ENCODE measurements around the gene COL12A1. TPM values are rescaled to one million over a fixed set of nuclear protein-coding genes. Genes with fewer than 3 reads are reported as not detected.
A peak's percentile ranks its signal among the peaks of the same experiment; 100 is the strongest.

COL12A1 gene
- total and polyA plus RNA-seq, 4 experiments from 2014 or later = not detected

DNA sequence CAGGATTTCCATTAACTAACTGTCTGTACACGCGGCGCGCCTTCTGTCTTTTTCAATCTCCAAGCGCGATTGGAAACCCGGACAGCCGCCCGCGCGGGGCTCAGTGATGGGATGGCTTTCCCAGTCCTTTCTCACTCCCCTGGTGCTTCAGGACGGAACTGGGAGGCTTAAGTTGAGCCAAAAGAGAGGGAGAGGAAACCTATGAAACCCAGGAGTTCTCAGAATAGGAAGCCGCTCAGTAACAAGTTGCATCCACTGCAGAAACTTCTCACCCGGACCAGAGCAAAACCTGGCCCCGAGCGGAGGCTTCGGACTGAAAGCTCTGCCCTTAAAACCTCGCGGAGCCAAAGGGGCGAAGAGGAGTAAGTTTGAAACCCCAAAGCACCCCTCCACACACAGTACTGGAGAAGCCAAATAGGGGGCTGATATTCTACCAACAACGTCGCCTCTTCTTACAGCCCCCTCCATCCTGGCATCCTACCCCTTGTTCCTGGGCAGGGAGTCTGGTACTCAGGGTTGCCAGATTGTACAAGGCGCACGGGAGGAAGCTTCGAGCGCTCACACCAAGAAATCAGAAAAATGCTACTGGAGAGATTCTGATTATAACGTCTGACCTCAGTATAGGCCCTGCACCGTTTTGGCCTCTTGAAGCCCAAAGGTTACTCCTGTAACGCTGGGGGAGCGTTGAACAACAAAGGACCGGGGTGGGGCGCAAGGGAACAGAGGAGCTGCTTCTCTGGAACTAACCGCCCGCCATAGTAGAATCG, 906 bp upstream of the COL12A1 start:
- peaks cover 0 to 2% (median 0%) of the 10 kb centered on the region in 8 donors for H3K9me3 Mint-ChIP-seq
- Histone ChIP-seq H3K4me3 (ENCODE audit: low read length in 2 of 2) (no peak overlapping the region), H3K27ac (ENCODE audit: low read depth, low read length) (no peak overlapping the region), H3K9me3 (ENCODE audit: control insufficient read depth in 1 of 2, low read length in 2 of 2) (no peaks in the 10 kb centered on the region), H3K27me3 (ENCODE audit: insufficient read depth, low read length) (peaks cover 39% of the 10 kb centered on the region), H3K36me3 (ENCODE audit: insufficient read depth, low read length) (no peaks in the 10 kb centered on the region), H3K4me1 (ENCODE audit: insufficient read depth, low read length) (peaks cover 50% of the 10 kb centered on the region)
- ChIA-PET POLR2A (ENCODE audit: partially characterized antibody) (no interaction called here), CTCF (ENCODE audit: partially characterized antibody) (interaction anchor here (0.8 to 10.7 kb wide), 7 partner anchors 9 to 1531 kb away, joined by 3 to 281 read pairs (median 72); no protein-coding TSS in a partner anchor)
- H3K27ac Mint-ChIP-seq = peak overlapping the region in 1 of 7 donors; percentile 54
- no peaks in the 10 kb centered on the region for H3K36me3 Mint-ChIP-seq
- peaks cover 35 to 65% (median 50%) of the 10 kb centered on the region in 4 donors for H3K4me1 Mint-ChIP-seq
- peak in 2 of 5 donors; percentile 14 to 28 for DNase-seq
- intact Hi-C loops (cut with micrococcal nuclease) = no loop called here
- peaks cover 63 to 68% of the 10 kb centered on the region in 2 donors for H3K27me3 Mint-ChIP-seq
- peak overlapping the region; percentile 70 to 91 (median 82) for H3K4me3 Mint-ChIP-seq

DNA sequence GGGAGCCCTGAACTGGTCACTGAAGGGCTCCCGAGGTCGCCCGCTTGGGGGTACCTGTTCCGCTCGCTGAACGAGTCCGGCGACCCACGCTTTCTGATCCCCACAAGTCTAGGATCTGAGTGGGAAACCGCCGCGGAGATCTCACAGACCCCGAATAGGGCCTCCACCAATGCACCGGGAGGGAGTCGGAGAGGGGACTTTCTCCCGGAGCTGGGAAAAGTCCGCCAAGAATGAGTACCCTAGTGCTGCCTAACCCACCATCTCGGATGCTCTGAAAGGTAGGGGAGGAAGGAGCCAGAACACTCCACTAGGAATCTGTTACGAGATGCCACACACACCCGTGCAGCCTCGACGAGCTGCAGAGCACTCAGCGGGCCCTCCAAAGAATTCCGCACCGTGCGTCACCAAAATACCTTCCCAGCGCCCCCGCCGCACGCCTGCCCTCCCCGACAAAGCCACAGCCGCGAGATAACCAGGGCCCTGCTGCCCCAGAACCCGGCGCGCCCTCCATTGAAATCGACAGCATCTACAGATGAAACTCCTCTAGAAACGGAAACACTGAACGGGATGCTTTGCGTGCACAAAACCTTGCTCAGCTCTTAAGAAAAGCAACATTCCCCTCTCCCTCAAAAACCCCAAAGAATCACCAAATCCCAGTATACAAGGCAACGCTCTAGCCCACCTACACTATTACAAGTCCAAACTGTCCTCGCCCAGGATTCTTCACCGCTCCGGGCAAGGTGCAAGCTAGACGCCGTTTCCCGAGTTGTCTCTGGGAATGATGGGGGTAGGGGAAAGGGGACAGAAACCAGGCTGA, 686 bp downstream of the COL12A1 start:
- POLR2A ChIA-PET (ENCODE audit: partially characterized antibody) = no interaction called here
- peak overlapping the region in 1 of 2 donors; percentile 31 for H3K4me3 ChIP-seq (ENCODE audit: low read length in 2 of 2)
- peaks cover 39% of the 10 kb centered on the region for H3K27me3 ChIP-seq (ENCODE audit: insufficient read depth, low read length)

DNA sequence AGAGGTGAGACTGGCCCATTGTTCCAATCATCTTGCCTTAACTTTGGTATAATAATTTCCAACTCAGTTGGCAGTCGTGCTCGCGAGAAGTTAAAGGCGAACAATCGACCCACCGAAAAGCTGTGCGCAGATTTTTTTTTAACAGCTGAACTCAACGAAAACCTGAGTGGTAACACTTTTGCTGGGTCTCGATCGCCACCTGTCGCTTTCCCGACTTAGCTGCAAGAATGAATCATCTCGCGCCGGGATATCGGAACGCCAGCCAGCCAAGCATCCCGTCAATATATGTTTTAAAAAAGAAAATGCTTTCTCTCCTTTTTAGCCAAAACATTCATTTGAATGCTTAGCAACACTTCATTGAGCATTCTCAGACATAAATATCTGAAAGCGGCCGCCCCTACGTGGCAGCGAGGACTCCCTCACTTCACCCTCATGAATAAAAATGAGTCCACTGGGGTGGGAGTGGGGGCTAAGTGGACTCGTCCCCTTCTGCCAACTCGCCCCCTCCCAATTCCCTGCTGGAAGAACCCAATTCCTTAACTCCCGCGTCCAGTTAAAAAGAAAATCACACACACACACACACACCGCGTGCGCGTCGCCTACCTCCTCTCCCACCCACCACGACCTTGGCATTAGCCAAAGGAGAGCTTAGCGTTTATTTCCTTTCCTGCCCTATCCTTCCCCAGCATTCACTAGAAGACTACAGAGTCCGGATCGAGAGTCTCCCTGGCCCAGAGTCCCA, 1.5 kb downstream of the COL12A1 start:
- peaks cover 35 to 65% (median 50%) of the 10 kb centered on the region in 4 donors for H3K4me1 Mint-ChIP-seq
- intact Hi-C loops (cut with micrococcal nuclease) = loop anchor here (1.0 kb wide), 1 partner anchor 1349 kb away; no protein-coding TSS in a partner anchor
- H3K9me3 Mint-ChIP-seq = peaks cover 0 to 2% (median 0%) of the 10 kb centered on the region in 8 donors
- H3K27ac ChIP-seq (ENCODE audit: low read depth, low read length) = no peak overlapping the region
- no peak overlapping the region for H3K27ac Mint-ChIP-seq
- peaks cover 39% of the 10 kb centered on the region for H3K27me3 ChIP-seq (ENCODE audit: insufficient read depth, low read length)
- DNase-seq = peak in 2 of 5 donors; percentile 17 to 34
- H3K36me3 Mint-ChIP-seq = no peaks in the 10 kb centered on the region
- H3K4me1 ChIP-seq (ENCODE audit: insufficient read depth, low read length) = peaks cover 50% of the 10 kb centered on the region
- CTCF ChIA-PET (ENCODE audit: partially characterized antibody) = interaction anchor here (0.9 to 10.7 kb wide), 7 partner anchors 13 to 1527 kb away, joined by 3 to 281 read pairs (median 5); no protein-coding TSS in a partner anchor
- H3K9me3 ChIP-seq (ENCODE audit: control insufficient read depth in 1 of 2, low read length in 2 of 2) = no peaks in the 10 kb centered on the region
- H3K36me3 ChIP-seq (ENCODE audit: insufficient read depth, low read length) = no peaks in the 10 kb centered on the region
- peaks cover 66 to 72% of the 10 kb centered on the region in 2 donors for H3K27me3 Mint-ChIP-seq
- H3K4me3 ChIP-seq (ENCODE audit: low read length in 2 of 2) = no peak overlapping the region
- H3K4me3 Mint-ChIP-seq = peak overlapping the region; percentile 72 to 91 (median 80)
- POLR2A ChIA-PET (ENCODE audit: partially characterized antibody) = no interaction called here

More for the DNA sequence above, 686 bp downstream of the COL12A1 start:
- DNase-seq = peak in 1 of 5 donors; percentile 23
- H3K9me3 ChIP-seq (ENCODE audit: control insufficient read depth in 1 of 2, low read length in 2 of 2) = no peaks in the 10 kb centered on the region
- H3K36me3 ChIP-seq (ENCODE audit: insufficient read depth, low read length) = no peaks in the 10 kb centered on the region
- intact Hi-C loops (cut with micrococcal nuclease) = loop anchor here (1.0 kb wide), 1 partner anchor 1350 kb away; no protein-coding TSS in a partner anchor
- Mint-ChIP-seq H3K9me3 (peaks cover 0 to 2% (median 0%) of the 10 kb centered on the region in 8 donors), H3K36me3 (no peaks in the 10 kb centered on the region), H3K27ac (peak overlapping the region in 1 of 7 donors; percentile 3), H3K4me1 (peaks cover 35 to 65% (median 50%) of the 10 kb centered on the region in 4 donors), H3K27me3 (peaks cover 66 to 69% of the 10 kb centered on the region in 2 donors), H3K4me3 (peak overlapping the region; percentile 72 to 91 (median 80))
- CTCF ChIA-PET (ENCODE audit: partially characterized antibody) = interaction anchor here (0.9 to 10.7 kb wide), 5 partner anchors 14 to 1528 kb away, joined by 3 to 281 read pairs (median 5); no protein-coding TSS in a partner anchor
- H3K27ac ChIP-seq (ENCODE audit: low read depth, low read length) = no peak overlapping the region
- H3K4me1 ChIP-seq (ENCODE audit: insufficient read depth, low read length) = peaks cover 50% of the 10 kb centered on the region

DNA sequence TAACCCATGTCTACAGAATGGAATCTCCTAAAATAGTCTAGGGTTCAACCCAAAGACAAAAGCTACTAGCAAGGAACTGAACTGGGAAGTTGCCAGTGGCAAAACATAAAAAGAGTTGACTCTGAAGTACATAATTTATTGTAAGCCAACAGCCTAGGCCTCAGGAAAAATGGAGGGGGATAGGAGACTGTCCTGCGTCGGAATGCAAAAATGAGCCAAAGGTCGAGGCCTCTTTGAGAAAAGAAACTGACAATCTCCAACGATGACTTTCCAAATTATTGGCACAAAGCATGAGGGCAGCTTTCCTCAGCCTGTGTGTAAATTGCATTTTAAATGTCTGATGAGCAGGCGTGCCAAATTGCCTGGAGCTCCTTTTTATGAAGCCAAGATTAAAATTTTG, 2.1 kb downstream of the COL12A1 start:
- peaks cover 48% of the 10 kb centered on the region for H3K4me1 ChIP-seq (ENCODE audit: insufficient read depth, low read length)
- POLR2A ChIA-PET (ENCODE audit: partially characterized antibody) = no interaction called here
- peak overlapping the region in 2 of 8 donors; percentile 66 to 78 for H3K4me3 Mint-ChIP-seq
- CTCF ChIA-PET (ENCODE audit: partially characterized antibody) = interaction anchor here (0.6 to 10.7 kb wide), 7 partner anchors 12 to 1471 kb away, joined by 3 to 281 read pairs (median 5); no protein-coding TSS in a partner anchor
- H3K27ac Mint-ChIP-seq = no peak overlapping the region
- intact Hi-C loops (cut with micrococcal nuclease) = loop anchor here (1.0 kb wide), 1 partner anchor 1348 kb away; no protein-coding TSS in a partner anchor
- peaks cover 31 to 60% (median 46%) of the 10 kb centered on the region in 4 donors for H3K4me1 Mint-ChIP-seq
- peaks cover 39% of the 10 kb centered on the region for H3K27me3 ChIP-seq (ENCODE audit: insufficient read depth, low read length)
- H3K36me3 Mint-ChIP-seq = no peaks in the 10 kb centered on the region
- no peaks in the 10 kb centered on the region for H3K36me3 ChIP-seq (ENCODE audit: insufficient read depth, low read length)
- peaks cover 62 to 67% of the 10 kb centered on the region in 2 donors for H3K27me3 Mint-ChIP-seq
- H3K9me3 Mint-ChIP-seq = peaks cover 0 to 2% (median 0%) of the 10 kb centered on the region in 8 donors
- no peak overlapping the region for H3K4me3 ChIP-seq (ENCODE audit: low read length in 2 of 2)
- H3K9me3 ChIP-seq (ENCODE audit: control insufficient read depth in 1 of 2, low read length in 2 of 2) = no peaks in the 10 kb centered on the region
- H3K27ac ChIP-seq (ENCODE audit: low read depth, low read length) = no peak overlapping the region
- no peak for DNase-seq

DNA sequence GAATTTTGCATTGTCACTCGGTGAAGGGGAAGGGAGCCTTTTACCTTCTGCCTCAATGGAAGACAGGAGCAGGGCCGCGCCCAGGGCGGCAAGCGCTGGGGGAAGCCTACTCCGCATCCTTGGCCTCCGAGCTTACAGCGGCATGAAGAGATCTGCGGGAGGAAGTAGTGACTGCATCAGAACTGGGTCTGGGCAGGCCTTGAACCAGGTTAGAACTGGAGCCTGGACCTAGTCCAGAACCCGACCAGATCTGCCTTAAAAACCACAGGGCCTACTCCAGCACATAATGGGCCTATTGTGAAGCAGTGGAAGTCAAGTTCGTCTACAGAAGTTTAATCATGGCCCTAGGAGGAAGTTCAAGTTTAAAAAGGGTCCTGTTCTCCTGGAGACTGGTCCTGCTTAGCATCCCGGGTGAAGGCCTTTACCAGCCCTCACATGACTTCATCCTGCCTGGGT, 3.1 kb downstream of the COL12A1 start:
- Histone ChIP-seq H3K36me3 (ENCODE audit: insufficient read depth, low read length) (no peaks in the 10 kb centered on the region), H3K4me3 (ENCODE audit: low read length in 2 of 2) (no peak overlapping the region), H3K27me3 (ENCODE audit: insufficient read depth, low read length) (peaks cover 32% of the 10 kb centered on the region), H3K27ac (ENCODE audit: low read depth, low read length) (no peak overlapping the region), H3K4me1 (ENCODE audit: insufficient read depth, low read length) (peaks cover 37% of the 10 kb centered on the region), H3K9me3 (ENCODE audit: control insufficient read depth in 1 of 2, low read length in 2 of 2) (no peaks in the 10 kb centered on the region)
- POLR2A ChIA-PET (ENCODE audit: partially characterized antibody) = no interaction called here
- CTCF ChIA-PET (ENCODE audit: partially characterized antibody) = interaction anchor here (1.2 to 10.7 kb wide), 4 partner anchors 9 to 1470 kb away, joined by 3 to 281 read pairs (median 42); no protein-coding TSS in a partner anchor
- Mint-ChIP-seq H3K27ac (no peak overlapping the region), H3K36me3 (no peaks in the 10 kb centered on the region), H3K4me3 (peak overlapping the region in 3 of 8 donors; percentile 23 to 71 (median 29)), H3K9me3 (peaks cover 0 to 2% (median 0%) of the 10 kb centered on the region in 8 donors), H3K4me1 (peaks cover 23 to 50% (median 35%) of the 10 kb centered on the region in 4 donors), H3K27me3 (peaks cover 58 to 60% of the 10 kb centered on the region in 2 donors)
- DNase-seq = no peak
- intact Hi-C loops (cut with micrococcal nuclease) = no loop called here

DNA sequence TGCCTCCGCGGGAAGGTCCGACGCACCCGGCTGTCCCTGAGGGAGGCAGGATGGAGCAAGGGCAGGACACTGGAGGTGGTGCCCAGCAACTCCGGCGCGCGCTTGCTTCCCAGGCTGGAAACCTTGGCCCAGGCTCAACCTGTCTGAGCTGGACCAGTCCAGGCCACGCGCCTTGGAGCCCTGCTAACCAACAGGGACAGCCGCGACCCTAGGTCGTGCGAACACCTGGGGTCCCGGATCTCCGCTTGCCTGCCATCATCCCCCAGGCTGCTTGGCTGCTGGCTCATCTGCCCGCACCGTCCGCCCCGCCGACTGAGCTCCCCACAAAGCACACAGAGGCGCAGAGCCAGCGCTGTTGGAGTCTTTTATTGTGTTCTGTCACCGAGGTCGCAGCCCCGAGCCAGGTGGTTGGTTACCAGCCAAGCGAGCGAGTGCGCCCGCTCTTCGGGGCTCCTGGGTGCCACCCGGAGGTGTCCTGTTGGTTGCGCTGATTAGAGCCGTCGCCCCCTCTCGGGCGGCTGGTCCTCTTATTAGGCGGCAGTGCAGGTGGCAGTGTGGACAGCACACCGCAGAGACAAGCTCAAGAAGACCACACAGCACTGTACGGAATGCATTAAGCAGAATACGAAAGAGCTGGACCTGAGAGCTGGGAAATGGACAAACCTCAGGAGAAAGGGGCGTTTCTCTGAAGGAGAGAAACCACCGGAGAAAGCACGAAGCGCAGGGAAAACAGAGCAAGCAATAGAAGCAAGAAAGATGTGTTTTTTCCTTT, 3.8 kb downstream of the COL12A1 start:
- ChIA-PET POLR2A (ENCODE audit: partially characterized antibody) (no interaction called here), CTCF (ENCODE audit: partially characterized antibody) (interaction anchor here (1.2 to 10.7 kb wide), 2 partner anchors 10 to 1461 kb away, joined by 3 to 281 read pairs; no protein-coding TSS in a partner anchor)
- Mint-ChIP-seq H3K36me3 (no peaks in the 10 kb centered on the region), H3K9me3 (peaks cover 0 to 2% (median 0%) of the 10 kb centered on the region in 8 donors), H3K27ac (no peak overlapping the region), H3K4me3 (peak overlapping the region in 4 of 8 donors; percentile 17 to 71 (median 64)), H3K27me3 (peaks cover 52 to 55% of the 10 kb centered on the region in 2 donors), H3K4me1 (peaks cover 17 to 43% (median 30%) of the 10 kb centered on the region in 4 donors)
- H3K27ac ChIP-seq (ENCODE audit: low read depth, low read length) = no peak overlapping the region
- H3K27me3 ChIP-seq (ENCODE audit: insufficient read depth, low read length) = peaks cover 26% of the 10 kb centered on the region
- no peaks in the 10 kb centered on the region for H3K9me3 ChIP-seq (ENCODE audit: control insufficient read depth in 1 of 2, low read length in 2 of 2)
- DNase-seq = no peak
- H3K4me3 ChIP-seq (ENCODE audit: low read length in 2 of 2) = no peak overlapping the region
- no peaks in the 10 kb centered on the region for H3K36me3 ChIP-seq (ENCODE audit: insufficient read depth, low read length)
- intact Hi-C loops (cut with micrococcal nuclease) = no loop called here
- H3K4me1 ChIP-seq (ENCODE audit: insufficient read depth, low read length) = peaks cover 31% of the 10 kb centered on the region

All from CD4-positive, alpha-beta memory T cell (primary cell).